Fibroblast of the aortic adventitia (primary cell): Measurements from ENCODE around the gene ZMYND8. TPM values are rescaled to one million over a fixed set of nuclear protein-coding genes. Genes with fewer than 3 reads are reported as not detected.
"Not testable (repeated sequence)": the region's sequence is repeated elsewhere in the genome, so short reads cannot be mapped to it uniquely, and the experiment has no call there.

Source experiments
- DNase-seq: peaks from one replicate; pipeline ENCODE4 v3.0.0-alpha.2; 2010; ENCODE audit warnings: low read depth
- H3K4me3 ChIP-seq: 2 replicates; pipeline ENCODE4 v1.5.1; 2011; ENCODE audit warnings: low read depth, mild to moderate bottlenecking, control low read depth, low read length, moderate library complexity
- total RNA-seq: library from RNA; depleted of rRNA; stranded (reverse); fragments of >200 nt; gene quantifications from 2 replicates; pipeline ENCODE4 v1.2.3, GENCODE V29; 2012; ENCODE audit warnings: low replicate concordance
- TF ChIP-seq, protein P1 (sequence below): IDR thresholded peaks from 2 replicates; pipeline ENCODE4 v1.5.1; 2011; ENCODE audit warnings: mild to moderate bottlenecking, low read length, control low read depth, inconsistent platforms; ENCODE audit not compliant: insufficient read depth

The ZMYND8 gene
- total RNA-seq, 1 donor, result 24.0 TPM

DNA sequence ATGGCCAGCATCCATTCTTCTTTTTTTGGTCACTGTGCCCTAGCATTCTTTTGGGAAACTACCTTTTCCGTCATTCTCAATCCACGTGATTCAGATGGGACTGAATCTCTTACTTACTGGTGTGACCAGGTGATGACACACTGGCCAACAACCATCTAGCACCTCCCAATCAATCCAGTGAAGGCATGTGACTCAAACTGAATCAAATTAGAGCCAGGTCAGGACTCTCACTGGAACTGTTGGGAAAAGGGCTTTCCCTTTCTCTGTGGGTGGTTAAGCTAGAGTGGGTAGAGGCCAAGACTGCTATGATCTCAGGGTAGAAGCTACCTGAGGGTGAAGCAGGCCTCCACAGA, 36.2 kb upstream of the ZMYND8 start:
- TF ChIP-seq, protein P1, sequence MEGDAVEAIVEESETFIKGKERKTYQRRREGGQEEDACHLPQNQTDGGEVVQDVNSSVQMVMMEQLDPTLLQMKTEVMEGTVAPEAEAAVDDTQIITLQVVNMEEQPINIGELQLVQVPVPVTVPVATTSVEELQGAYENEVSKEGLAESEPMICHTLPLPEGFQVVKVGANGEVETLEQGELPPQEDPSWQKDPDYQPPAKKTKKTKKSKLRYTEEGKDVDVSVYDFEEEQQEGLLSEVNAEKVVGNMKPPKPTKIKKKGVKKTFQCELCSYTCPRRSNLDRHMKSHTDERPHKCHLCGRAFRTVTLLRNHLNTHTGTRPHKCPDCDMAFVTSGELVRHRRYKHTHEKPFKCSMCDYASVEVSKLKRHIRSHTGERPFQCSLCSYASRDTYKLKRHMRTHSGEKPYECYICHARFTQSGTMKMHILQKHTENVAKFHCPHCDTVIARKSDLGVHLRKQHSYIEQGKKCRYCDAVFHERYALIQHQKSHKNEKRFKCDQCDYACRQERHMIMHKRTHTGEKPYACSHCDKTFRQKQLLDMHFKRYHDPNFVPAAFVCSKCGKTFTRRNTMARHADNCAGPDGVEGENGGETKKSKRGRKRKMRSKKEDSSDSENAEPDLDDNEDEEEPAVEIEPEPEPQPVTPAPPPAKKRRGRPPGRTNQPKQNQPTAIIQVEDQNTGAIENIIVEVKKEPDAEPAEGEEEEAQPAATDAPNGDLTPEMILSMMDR, result no peak
- H3K4me3 ChIP-seq, result no peak overlapping the region
- peak; percentile 38 for DNase-seq

DNA sequence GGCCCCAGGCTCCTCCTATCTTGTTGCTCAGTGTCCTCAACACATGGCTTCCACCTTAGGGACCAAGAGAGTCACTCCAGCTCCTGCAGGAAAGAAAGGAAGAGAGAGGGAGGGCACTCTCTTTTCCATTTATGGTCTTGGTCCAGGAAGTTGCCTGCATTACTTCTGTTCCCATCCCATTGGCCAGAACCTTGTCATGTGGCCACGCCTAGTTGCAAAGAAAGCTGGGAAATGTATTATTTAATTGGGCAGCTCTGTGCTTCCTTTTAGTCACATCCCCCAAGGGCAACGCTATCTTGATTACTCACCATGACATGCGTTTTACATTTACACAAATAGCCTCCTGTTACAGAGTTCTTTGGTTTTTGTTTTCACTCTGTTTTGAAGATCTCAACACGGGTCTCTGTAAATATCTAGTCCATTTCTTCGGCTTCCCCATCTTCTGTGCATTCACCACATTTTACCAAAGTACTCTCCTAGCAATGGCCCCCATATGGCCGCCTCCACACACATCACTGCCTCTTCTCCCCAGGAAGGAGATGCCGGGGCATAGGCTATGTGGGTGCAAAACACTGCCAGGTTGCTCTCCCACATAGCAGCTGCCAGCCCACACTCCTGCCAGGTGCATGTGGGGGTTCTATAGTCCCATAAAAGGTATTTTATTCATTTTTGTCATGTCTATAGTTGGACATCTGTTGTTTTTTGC, 35.7 kb upstream of the ZMYND8 start:
- no peak overlapping the region for H3K4me3 ChIP-seq
- TF ChIP-seq, protein P1, result no peak
- peak; percentile 97 for DNase-seq

DNA sequence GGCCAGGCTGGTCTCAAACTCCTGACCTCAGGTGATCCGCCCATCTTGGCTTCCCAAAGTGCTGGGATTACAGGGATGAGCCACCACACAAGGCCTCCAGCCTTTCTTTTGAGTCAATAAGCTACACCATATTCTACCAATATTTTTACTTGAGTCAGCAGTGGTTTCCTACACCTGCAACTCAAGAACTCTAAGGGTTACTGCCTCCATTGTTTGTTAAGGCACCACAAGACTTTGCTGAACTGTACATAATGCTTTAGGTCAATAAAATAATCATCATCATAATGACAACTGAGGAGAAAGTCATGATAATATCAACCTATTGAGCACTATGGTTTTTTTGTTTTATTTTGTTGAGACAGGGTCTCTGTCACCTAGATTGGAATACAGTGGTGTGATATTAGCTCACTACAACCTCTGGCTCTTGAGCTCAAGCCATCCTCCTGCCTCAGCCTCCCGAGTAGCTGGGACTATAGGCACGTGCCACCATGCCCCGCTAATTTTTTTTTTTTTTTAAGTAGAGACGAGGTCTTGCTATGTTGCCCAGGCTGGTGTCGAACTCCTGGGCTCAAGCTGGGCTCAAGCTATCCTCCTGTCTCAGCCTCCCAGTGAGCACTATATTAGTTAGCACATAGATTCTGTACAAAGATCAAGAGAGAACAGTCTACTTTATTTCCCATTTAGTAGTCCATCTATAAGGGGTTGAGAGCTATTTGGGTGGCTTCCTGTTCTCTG, 34.9 kb upstream of the ZMYND8 start:
- H3K4me3 ChIP-seq, result no peak overlapping the region
- DNase-seq, result no peak
- TF ChIP-seq, protein P1, result no peak

DNA sequence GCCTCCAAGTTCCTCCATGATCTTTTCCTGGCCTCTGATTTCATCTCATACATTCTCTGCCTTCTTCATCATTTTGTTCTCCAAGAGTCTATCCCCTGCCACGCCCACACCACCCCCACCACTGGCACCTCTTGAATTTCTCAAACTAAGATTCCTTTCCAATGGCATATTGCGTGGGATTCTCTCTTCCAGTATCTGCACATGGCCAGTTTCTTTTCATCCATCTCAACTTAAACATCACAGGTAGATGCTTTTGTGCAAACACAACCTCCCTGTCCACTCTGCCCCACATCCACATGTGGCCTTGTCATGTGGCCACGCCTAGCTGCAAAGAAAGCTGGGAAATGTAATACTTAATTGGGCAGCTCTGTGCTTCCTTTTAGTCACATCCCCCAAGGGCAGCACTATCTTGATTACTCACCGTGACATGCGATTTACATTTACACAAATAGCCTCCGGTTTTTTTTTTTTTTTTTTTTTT, 33.4 kb upstream of the ZMYND8 start:
- DNase-seq, result peak; percentile 70
- TF ChIP-seq, protein P1, result no peak

DNA sequence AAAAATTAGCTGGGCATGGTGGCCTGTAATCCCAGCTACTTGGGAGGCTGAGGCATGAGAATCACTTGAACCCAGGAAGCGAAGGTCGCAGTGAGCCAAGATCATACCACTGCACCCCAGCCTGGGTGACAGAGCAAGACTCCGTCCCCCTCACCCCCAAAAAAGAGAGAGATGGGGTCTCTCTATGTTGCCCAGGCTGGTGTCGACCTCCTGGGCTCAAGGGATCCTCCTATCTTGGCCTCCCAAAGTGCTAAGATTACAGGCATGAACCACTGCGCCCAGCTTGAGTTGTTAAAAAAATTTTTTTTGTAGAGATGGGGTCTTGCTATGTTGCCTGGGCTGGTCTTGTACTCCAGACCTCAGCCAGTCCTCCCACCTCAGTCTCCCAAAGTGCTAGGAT, 29.5 kb upstream of the ZMYND8 start:
- not testable (repeated sequence) for H3K4me3 ChIP-seq, DNase-seq

More for the DNA sequence above, 33.4 kb upstream of the ZMYND8 start:
- no peak overlapping the region for H3K4me3 ChIP-seq

DNA sequence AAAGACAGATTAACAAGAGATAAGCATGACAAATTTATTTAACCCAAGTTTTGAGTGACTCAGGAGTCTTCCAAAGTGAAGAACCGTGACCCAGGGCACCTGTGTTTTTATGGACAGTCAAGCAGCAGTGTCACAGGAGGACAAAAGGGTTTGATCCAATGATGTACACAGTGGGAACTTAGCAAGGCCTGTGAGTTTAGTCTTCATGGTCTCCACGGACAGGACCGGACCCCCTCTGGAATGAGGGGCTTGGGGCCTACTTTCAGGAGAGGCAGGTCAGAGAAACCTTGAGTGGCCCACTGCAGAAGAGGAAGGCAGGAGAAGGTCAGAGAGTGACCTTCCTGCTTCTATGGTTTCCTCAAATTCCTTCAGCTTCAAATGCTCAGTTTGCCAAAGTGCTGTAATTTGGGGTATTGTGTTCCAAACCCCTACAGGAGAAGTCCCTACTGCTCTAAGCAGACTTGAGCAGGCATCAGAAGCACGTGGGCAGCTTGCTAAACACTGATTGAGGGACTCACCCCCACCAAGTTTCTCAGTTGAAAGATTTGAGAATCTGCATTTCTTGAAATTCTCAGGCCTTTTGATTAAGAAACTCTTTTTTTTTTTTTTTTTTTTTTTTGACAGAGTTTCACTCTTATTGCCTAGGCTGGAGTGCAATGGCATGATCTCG, 26.4 kb upstream of the ZMYND8 start:
- TF ChIP-seq, protein P1, result no peak
- H3K4me3 ChIP-seq, result no peak overlapping the region
- peak; percentile 15 for DNase-seq

DNA sequence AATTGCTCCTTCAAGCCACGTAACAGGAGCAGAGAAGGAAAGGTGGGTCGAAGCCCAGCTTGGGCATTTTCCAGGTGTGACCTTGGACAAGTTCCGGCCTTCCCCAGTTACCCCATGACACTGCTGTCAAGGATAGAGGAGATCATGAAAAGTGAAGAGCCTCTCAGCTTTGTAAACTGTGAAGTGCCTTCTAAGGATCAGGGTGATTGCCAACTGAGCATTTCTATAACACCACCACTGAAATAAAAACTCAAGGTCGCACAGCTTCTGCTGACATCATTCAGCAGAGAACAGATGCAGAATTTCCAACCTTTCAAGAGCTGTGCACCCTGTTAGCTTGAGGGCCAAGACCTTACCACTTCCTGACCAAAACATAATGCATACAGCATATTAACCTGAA, 24.0 kb upstream of the ZMYND8 start:
- no peak for DNase-seq
- no peak overlapping the region for H3K4me3 ChIP-seq
- TF ChIP-seq, protein P1, result no peak
